H1 (cell line): ENCODE data around the gene PPP1R14B. TPM values are rescaled to one million over a fixed set of nuclear protein-coding genes. Genes with fewer than 3 reads are reported as not detected.

Experiments
- CHD2 ChIP-seq: IDR thresholded peaks from 2 replicates; pipeline ENCODE4 v1.6.1; 2012; ENCODE audit warnings: low read length, improper control_type of control experiment
- CTBP2 ChIP-seq: IDR thresholded peaks from 2 replicates; pipeline ENCODE4 v1.7.0; 2011; ENCODE audit warnings: borderline replicate concordance, mild to moderate bottlenecking, moderate library complexity, mixed read lengths, low read length; ENCODE audit not compliant: insufficient read depth, insufficient read length
- NANOG ChIP-seq: IDR thresholded peaks from 2 replicates; pipeline ENCODE4 v1.6.1; 2011; ENCODE audit warnings: low read length, low read depth, mild to moderate bottlenecking, inconsistent platforms; ENCODE audit not compliant: insufficient read depth, poor library complexity, severe bottlenecking
- NRF1 ChIP-seq: IDR thresholded peaks from 2 replicates; pipeline ENCODE4 v1.6.1; 2011; ENCODE audit warnings: mild to moderate bottlenecking, low read depth, low read length, improper control_type of control experiment
- POU5F1 ChIP-seq: IDR thresholded peaks from 2 replicates; pipeline ENCODE4 v1.6.1; 2011; ENCODE audit warnings: low read depth, mild to moderate bottlenecking, low read length, moderate library complexity
- RBBP5 ChIP-seq: IDR thresholded peaks from 2 replicates; pipeline ENCODE4 v1.7.1; 2012; ENCODE audit warnings: low read depth, mild to moderate bottlenecking, inconsistent platforms, low read length, moderate library complexity, borderline replicate concordance
- SP4 ChIP-seq: IDR thresholded peaks from 2 replicates; pipeline ENCODE4 v1.6.1; 2012; ENCODE audit warnings: low read length, inconsistent platforms
- TAF1 ChIP-seq: IDR thresholded peaks from 2 replicates; pipeline ENCODE4 v1.6.1; 2011; ENCODE audit warnings: mild to moderate bottlenecking, low read depth, low read length
- polyA plus RNA-seq, 7 experiments: library from polyadenylated mRNA; depleted of rRNA in 3 of 7; stranded (reverse) in 5 of 7; unstranded in 2 of 7; fragments of >200 nt in 5 of 7; fragments of 200-250 nt in 2 of 7; gene quantifications; 1 replicate in 5 of 7; 2 replicates in 1 of 7; 4 replicates in 1 of 7; pipeline versions ENCODE4 v1.2.1 to v1.2.3, GENCODE V29; 2011 to 2013; ENCODE audit warnings: missing spikeins in 2 of 7, mixed read lengths in 2 of 7
- total RNA-seq: library from RNA; stranded (reverse); fragmentation: NEBNext Ultra II Directional; extraction: Animal tissue kit (Norgen Biotek cat#: 25700); gene quantifications from 2 replicates; pipeline ENCODE4 v1.2.1, GENCODE V29; 2021

Gene PPP1R14B
- total and polyA plus RNA-seq, 2 of the 8 experiments (the other 6 are each of a cell fraction or from before 2014, with no cell fraction given) = 265 to 419 TPM

- TF ChIP-seq RBBP5 (peak; percentile 52; the same call in 1 of the 2 replicates), CHD2 (no peak), POU5F1 (no peak), TAF1 (0 out of 2 replicates have a peak, but pooled peaks have one; percentile 43), SP4 (no peak; the same call in 1 of the 2 replicates), NANOG (no peak), NRF1 (no peak), CTBP2 (no peak)
Observed at GRCh38 chr11:64241491-64242374, 5.0 kb downstream of the PPP1R14B start (continued).
